HG03439 (cell line): ENCODE measurements around the gene BIN1.

Experiments used
- ATAC-seq: cut with Tn5 transposase; IDR thresholded peaks from one replicate; pipeline ENCODE4 v1.9.1; 2021; ENCODE audit warnings: mild to moderate bottlenecking, moderate library complexity; ENCODE audit not compliant: unreplicated experiment

Gene BIN1

GRCh38 chr2:127104166-127104660 lies 2.7 kb downstream of the BIN1 start:
- no peak for ATAC-seq

GRCh38 chr2:127103243-127104165 lies 3.5 kb downstream of the BIN1 start:
- ATAC-seq, result no peak

GRCh38 chr2:127102521-127103242 lies 4.3 kb downstream of the BIN1 start:
- ATAC-seq, result no peak

- no peak for ATAC-seq
Measured at GRCh38 chr2:127101756-127102477, 5.0 kb downstream of the BIN1 start.

GRCh38 chr2:127101048-127101611 lies 5.8 kb downstream of the BIN1 start:
- no peak for ATAC-seq

- no peak for ATAC-seq
Measured at GRCh38 chr2:127100251-127101047, 6.5 kb downstream of the BIN1 start.

- no peak for ATAC-seq
Measured at GRCh38 chr2:127098711-127099110, 8.2 kb downstream of the BIN1 start.

GRCh38 chr2:127097841-127098651 lies 8.9 kb downstream of the BIN1 start:
- no peak for ATAC-seq

- ATAC-seq, result no peak
Measured at GRCh38 chr2:127097471-127097765, 9.5 kb downstream of the BIN1 start.

- no peak for ATAC-seq
Measured at GRCh38 chr2:127096718-127097470, 10.1 kb downstream of the BIN1 start.

GRCh38 chr2:127096280-127096679 lies 10.7 kb downstream of the BIN1 start:
- ATAC-seq, result no peak

GRCh38 chr2:127095784-127096183 lies 11.2 kb downstream of the BIN1 start:
- no peak for ATAC-seq

- no peak for ATAC-seq
Measured at GRCh38 chr2:127095367-127095641, 11.7 kb downstream of the BIN1 start.

GRCh38 chr2:127094509-127095366 lies 12.2 kb downstream of the BIN1 start:
- ATAC-seq, result no peak

GRCh38 chr2:127093648-127094210 lies 13.2 kb downstream of the BIN1 start:
- ATAC-seq, result no peak

GRCh38 chr2:127092901-127093516 lies 13.9 kb downstream of the BIN1 start:
- ATAC-seq, result no peak

- ATAC-seq, result no peak
Measured at GRCh38 chr2:127092306-127092705, 14.6 kb downstream of the BIN1 start.
